Measurements from ENCODE around the gene WNT5A.

WNT5A gene

DNA sequence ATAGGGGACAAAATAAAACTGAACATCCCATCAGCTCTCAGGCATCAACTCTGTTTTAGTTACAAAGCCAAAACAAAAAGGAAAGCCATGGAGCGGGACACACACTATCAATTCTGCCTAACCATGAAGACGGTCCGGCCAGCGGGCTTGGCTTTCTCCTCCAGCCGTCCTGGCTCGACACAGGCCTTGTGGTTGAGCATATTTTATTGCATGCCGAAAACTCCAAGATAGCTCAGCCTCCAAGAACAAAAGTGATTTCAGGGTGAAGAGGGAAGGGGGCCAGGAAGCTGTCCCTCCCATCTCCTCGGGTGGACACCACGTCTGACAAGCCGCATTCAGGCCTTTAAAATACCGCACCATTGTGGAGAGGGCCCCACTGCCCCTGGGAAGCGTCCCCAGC, 31.2 kb downstream of the WNT5A start:
- H2BK120ac ChIP-seq (ENCODE audit: low read depth, low read length) = no peak overlapping the region
- H3K4me3 ChIP-seq (ENCODE audit: low read length in 2 of 2) = no peak overlapping the region
- H2AK5ac ChIP-seq (ENCODE audit: low read depth, low read length) = no peak overlapping the region
- H4K91ac ChIP-seq (ENCODE audit: low read depth, low read length, poor library complexity) = no peak overlapping the region
- H3K4ac ChIP-seq (ENCODE audit: low read length) = no peak overlapping the region
- no peak overlapping the region for H2BK15ac ChIP-seq (ENCODE audit: low read length)
- no peak overlapping the region for H3K14ac ChIP-seq (ENCODE audit: low read length)
- H3K4me2 ChIP-seq (ENCODE audit: insufficient read depth, low read length, poor library complexity, severe bottlenecking) = no peak overlapping the region
- H3K27ac ChIP-seq (replicated peaks; ENCODE audit: low read length) = no peak overlapping the region
- no peaks in the 10 kb centered on the region for H3K36me3 ChIP-seq (replicated peaks in 1 of 2; ENCODE audit: control insufficient read depth in 2 of 2, insufficient read depth in 2 of 2, low read length in 2 of 2)
- H2BK5ac ChIP-seq (ENCODE audit: low read length) = no peak overlapping the region
- H3K27me3 ChIP-seq (ENCODE audit: control insufficient read depth in 3 of 3, insufficient read depth in 3 of 3, low read depth in 1 of 3, low read length in 3 of 3) = no peaks in the 10 kb centered on the region
- no peaks in the 10 kb centered on the region for H3K79me1 ChIP-seq (ENCODE audit: low read depth, low read length)
- no peak overlapping the region for H3K18ac ChIP-seq (ENCODE audit: low read length)
- peaks cover 0 to 6% of the 10 kb centered on the region in 2 donors for H3K4me1 ChIP-seq (ENCODE audit: control insufficient read depth in 2 of 2, insufficient read depth in 1 of 2, low read depth in 1 of 2, low read length in 2 of 2)
- no peaks in the 10 kb centered on the region for H3K9me3 ChIP-seq (replicated peaks in 1 of 2; ENCODE audit: control insufficient read depth in 2 of 2, insufficient read depth in 1 of 2, low read depth in 1 of 2, low read length in 2 of 2)
- peak overlapping the region; percentile 10 for H2AFZ ChIP-seq (ENCODE audit: low read length)
- no peak overlapping the region for H4K8ac ChIP-seq (ENCODE audit: low read depth, low read length)
- no CpG with 5 or more reads among the region's 12 CpGs for WGBS, 2 donors (ENCODE audit: extremely low coverage in 2 of 2, insufficient read length in 2 of 2, insufficient replicate concordance in 1 of 2)
- no peak overlapping the region for H2BK12ac ChIP-seq (ENCODE audit: low read length)
- H3K9ac ChIP-seq (ENCODE audit: low read depth, low read length, poor library complexity) = no peak overlapping the region
- H3K23ac ChIP-seq (ENCODE audit: low read depth, low read length, poor library complexity) = no peak overlapping the region
- no peak for DNase-seq (ENCODE audit: low spot score)

DNA sequence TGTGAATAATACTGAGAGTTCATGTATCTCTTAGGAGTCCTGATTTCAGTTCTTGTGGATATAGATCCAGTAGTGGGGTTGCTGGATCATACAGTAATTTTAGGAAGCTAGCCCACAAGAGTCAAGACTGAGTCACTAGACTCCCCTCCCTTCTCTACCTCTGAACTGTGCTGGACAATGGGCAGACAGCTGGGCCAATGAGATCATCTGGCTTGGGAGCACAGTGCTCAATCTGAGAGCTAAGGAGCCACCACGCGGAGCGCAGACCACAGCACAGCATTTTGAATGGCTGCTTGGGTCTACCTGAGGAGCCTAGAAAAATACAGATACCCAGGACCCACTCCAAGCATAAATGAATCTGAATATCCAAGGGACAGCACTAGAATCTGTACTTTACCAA, 32.5 kb downstream of the WNT5A start:
- H3K4ac ChIP-seq (ENCODE audit: low read length) = no peak overlapping the region
- H3K14ac ChIP-seq (ENCODE audit: low read length) = no peak overlapping the region
- no peaks in the 10 kb centered on the region for H3K36me3 ChIP-seq (replicated peaks in 1 of 2; ENCODE audit: control insufficient read depth in 2 of 2, insufficient read depth in 2 of 2, low read length in 2 of 2)
- no peak overlapping the region for H3K9ac ChIP-seq (ENCODE audit: low read depth, low read length, poor library complexity)
- no peak overlapping the region for H3K4me3 ChIP-seq (ENCODE audit: low read length in 2 of 2)
- no peaks in the 10 kb centered on the region for H3K27me3 ChIP-seq (ENCODE audit: control insufficient read depth in 3 of 3, insufficient read depth in 3 of 3, low read depth in 1 of 3, low read length in 3 of 3)
- H3K4me2 ChIP-seq (ENCODE audit: insufficient read depth, low read length, poor library complexity, severe bottlenecking) = no peak overlapping the region
- peaks cover 0 to 6% of the 10 kb centered on the region in 2 donors for H3K4me1 ChIP-seq (ENCODE audit: control insufficient read depth in 2 of 2, insufficient read depth in 1 of 2, low read depth in 1 of 2, low read length in 2 of 2)
- peak overlapping the region; percentile 26 for H2AFZ ChIP-seq (ENCODE audit: low read length)
- no CpG with 5 or more reads among the region's 3 CpGs for WGBS, 2 donors (ENCODE audit: extremely low coverage in 2 of 2, insufficient read length in 2 of 2, insufficient replicate concordance in 1 of 2)
- H2BK12ac ChIP-seq (ENCODE audit: low read length) = no peak overlapping the region
- no peak overlapping the region for H3K27ac ChIP-seq (replicated peaks; ENCODE audit: low read length)
- H2AK5ac ChIP-seq (ENCODE audit: low read depth, low read length) = no peak overlapping the region
- H2BK120ac ChIP-seq (ENCODE audit: low read depth, low read length) = no peak overlapping the region
- DNase-seq (ENCODE audit: low spot score) = no peak
- H3K23ac ChIP-seq (ENCODE audit: low read depth, low read length, poor library complexity) = no peak overlapping the region
- no peak overlapping the region for H3K18ac ChIP-seq (ENCODE audit: low read length)
- no peak overlapping the region for H4K91ac ChIP-seq (ENCODE audit: low read depth, low read length, poor library complexity)
- H4K8ac ChIP-seq (ENCODE audit: low read depth, low read length) = no peak overlapping the region
- H2BK5ac ChIP-seq (ENCODE audit: low read length) = no peak overlapping the region
- H2BK15ac ChIP-seq (ENCODE audit: low read length) = no peak overlapping the region
- H3K79me1 ChIP-seq (ENCODE audit: low read depth, low read length) = no peaks in the 10 kb centered on the region
- no peaks in the 10 kb centered on the region for H3K9me3 ChIP-seq (replicated peaks in 1 of 2; ENCODE audit: control insufficient read depth in 2 of 2, insufficient read depth in 1 of 2, low read depth in 1 of 2, low read length in 2 of 2)

DNA sequence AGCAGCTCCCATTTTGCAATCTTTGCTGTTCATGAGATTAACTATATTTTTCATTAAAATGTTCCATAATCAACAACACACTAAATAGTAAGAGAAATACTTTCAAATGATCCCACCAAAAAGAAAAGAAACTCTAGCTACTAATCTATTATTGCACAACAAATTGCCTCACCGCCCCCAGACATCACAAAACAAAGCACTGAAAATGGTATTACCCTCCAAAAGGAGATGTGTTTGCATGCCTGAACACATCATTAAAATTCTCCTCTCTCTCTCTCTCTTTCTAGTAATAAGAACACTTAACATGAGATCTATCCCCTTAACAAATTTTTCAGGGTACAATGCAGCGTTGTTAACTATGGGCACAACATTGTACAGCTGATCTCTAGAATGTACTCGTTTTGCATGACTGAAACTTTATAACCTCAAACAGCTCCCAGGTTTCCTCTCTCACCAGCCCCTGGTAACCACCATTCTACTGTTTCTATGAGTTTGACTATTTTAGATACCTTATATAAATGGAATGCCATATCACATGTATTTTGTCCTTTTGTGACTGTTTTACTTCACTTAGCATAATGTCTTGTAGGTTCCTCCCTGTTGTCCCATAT, 33.1 kb downstream of the WNT5A start:
- no peak overlapping the region for H2BK12ac ChIP-seq (ENCODE audit: low read length)
- WGBS, 2 donors (ENCODE audit: extremely low coverage in 2 of 2, insufficient read length in 2 of 2, insufficient replicate concordance in 1 of 2) = no CpG with 5 or more reads among the region's 3 CpGs
- H2BK5ac ChIP-seq (ENCODE audit: low read length) = no peak overlapping the region
- no peaks in the 10 kb centered on the region for H3K27me3 ChIP-seq (ENCODE audit: control insufficient read depth in 3 of 3, insufficient read depth in 3 of 3, low read depth in 1 of 3, low read length in 3 of 3)
- no peaks in the 10 kb centered on the region for H3K79me1 ChIP-seq (ENCODE audit: low read depth, low read length)
- H3K14ac ChIP-seq (ENCODE audit: low read length) = no peak overlapping the region
- no peak overlapping the region for H3K4me2 ChIP-seq (ENCODE audit: insufficient read depth, low read length, poor library complexity, severe bottlenecking)
- H3K27ac ChIP-seq (replicated peaks; ENCODE audit: low read length) = no peak overlapping the region
- H3K4ac ChIP-seq (ENCODE audit: low read length) = no peak overlapping the region
- H3K23ac ChIP-seq (ENCODE audit: low read depth, low read length, poor library complexity) = no peak overlapping the region
- H3K9me3 ChIP-seq (replicated peaks in 1 of 2; ENCODE audit: control insufficient read depth in 2 of 2, insufficient read depth in 1 of 2, low read depth in 1 of 2, low read length in 2 of 2) = no peaks in the 10 kb centered on the region
- H3K18ac ChIP-seq (ENCODE audit: low read length) = no peak overlapping the region
- no peak overlapping the region for H2AFZ ChIP-seq (ENCODE audit: low read length)
- no peak overlapping the region for H4K8ac ChIP-seq (ENCODE audit: low read depth, low read length)
- H2AK5ac ChIP-seq (ENCODE audit: low read depth, low read length) = no peak overlapping the region
- no peak overlapping the region for H2BK120ac ChIP-seq (ENCODE audit: low read depth, low read length)
- no peaks in the 10 kb centered on the region for H3K36me3 ChIP-seq (replicated peaks in 1 of 2; ENCODE audit: control insufficient read depth in 2 of 2, insufficient read depth in 2 of 2, low read length in 2 of 2)
- no peak overlapping the region for H4K91ac ChIP-seq (ENCODE audit: low read depth, low read length, poor library complexity)
- no peak overlapping the region for H3K4me3 ChIP-seq (ENCODE audit: low read length in 2 of 2)
- DNase-seq (ENCODE audit: low spot score) = no peak
- no peak overlapping the region for H2BK15ac ChIP-seq (ENCODE audit: low read length)
- peaks cover 0 to 6% of the 10 kb centered on the region in 2 donors for H3K4me1 ChIP-seq (ENCODE audit: control insufficient read depth in 2 of 2, insufficient read depth in 1 of 2, low read depth in 1 of 2, low read length in 2 of 2)
- no peak overlapping the region for H3K9ac ChIP-seq (ENCODE audit: low read depth, low read length, poor library complexity)

DNA sequence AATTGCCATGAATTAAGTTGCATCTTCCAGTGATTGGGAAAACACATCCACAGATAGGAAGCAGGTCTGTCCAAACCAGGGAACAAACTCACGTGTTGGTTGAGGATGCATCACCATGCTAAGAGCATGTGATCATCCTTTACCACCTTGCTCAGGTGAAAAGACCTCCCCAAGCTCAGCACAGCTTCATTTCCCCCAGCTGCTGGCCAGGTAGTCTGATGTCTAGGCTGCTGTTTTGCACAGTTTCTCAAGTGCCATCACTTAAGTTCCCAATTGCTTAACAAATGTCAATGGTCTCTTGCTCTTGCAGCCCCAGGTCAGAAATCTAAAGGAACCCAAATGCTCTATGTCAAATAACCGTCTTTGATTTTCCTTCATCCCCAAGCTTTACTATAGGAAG, 34.2 kb downstream of the WNT5A start:
- Histone ChIP-seq H2BK5ac (ENCODE audit: low read length) (no peak overlapping the region), H3K23ac (ENCODE audit: low read depth, low read length, poor library complexity) (no peak overlapping the region), H3K9me3 (replicated peaks in 1 of 2; ENCODE audit: control insufficient read depth in 2 of 2, insufficient read depth in 1 of 2, low read depth in 1 of 2, low read length in 2 of 2) (no peaks in the 10 kb centered on the region), H3K79me1 (ENCODE audit: low read depth, low read length) (no peaks in the 10 kb centered on the region), H3K4me1 (ENCODE audit: control insufficient read depth in 2 of 2, insufficient read depth in 1 of 2, low read depth in 1 of 2, low read length in 2 of 2) (peaks cover 0 to 6% of the 10 kb centered on the region in 2 donors), H3K4me3 (ENCODE audit: low read length in 2 of 2) (no peak overlapping the region), H3K27ac (replicated peaks; ENCODE audit: low read length) (no peak overlapping the region), H4K91ac (ENCODE audit: low read depth, low read length, poor library complexity) (no peak overlapping the region), H2AFZ (ENCODE audit: low read length) (no peak overlapping the region), H3K14ac (ENCODE audit: low read length) (no peak overlapping the region), H2BK15ac (ENCODE audit: low read length) (no peak overlapping the region), H4K8ac (ENCODE audit: low read depth, low read length) (no peak overlapping the region), H3K4me2 (ENCODE audit: insufficient read depth, low read length, poor library complexity, severe bottlenecking) (no peak overlapping the region), H3K36me3 (replicated peaks in 1 of 2; ENCODE audit: control insufficient read depth in 2 of 2, insufficient read depth in 2 of 2, low read length in 2 of 2) (no peaks in the 10 kb centered on the region), H3K27me3 (ENCODE audit: control insufficient read depth in 3 of 3, insufficient read depth in 3 of 3, low read depth in 1 of 3, low read length in 3 of 3) (no peaks in the 10 kb centered on the region), H3K9ac (ENCODE audit: low read depth, low read length, poor library complexity) (no peak overlapping the region), H2BK12ac (ENCODE audit: low read length) (no peak overlapping the region), H2BK120ac (ENCODE audit: low read depth, low read length) (no peak overlapping the region), H2AK5ac (ENCODE audit: low read depth, low read length) (no peak overlapping the region), H3K18ac (ENCODE audit: low read length) (no peak overlapping the region), H3K4ac (ENCODE audit: low read length) (no peak overlapping the region)
- WGBS, 2 donors (ENCODE audit: extremely low coverage in 2 of 2, insufficient read length in 2 of 2, insufficient replicate concordance in 1 of 2) = no CpG with 5 or more reads among the region's 2 CpGs
- DNase-seq (ENCODE audit: low spot score) = no peak

Measured in neuronal stem cell (in vitro differentiated cells).